Right lobe of liver (tissue), 4 donors: ENCODE data around the gene ADCY3.

Source experiments
- CTCF ChIP-seq, 4 donors: fragments of 200-600 bp in 3 of 4; fragments of 450-650 bp in 1 of 4; IDR thresholded peaks; one replicate each; pipeline versions ENCODE4 v1.5.1 to v1.8.0; 2016 to 2022; ENCODE audit warnings: antibody characterized with exemption in 4 of 4, mild to moderate bottlenecking in 2 of 4
- POLR2A ChIP-seq: fragments of 450-650 bp; IDR thresholded peaks from one replicate; pipeline ENCODE4 v1.6.1; 2017; ENCODE audit warnings: antibody characterized with exemption, mild to moderate bottlenecking
- donor health status: DM: no; HTN: no; CAD: no.
- donor health status: DM: no; HTN: no; CAD: no.
- donor health status: DM: no; HTN: yes; CAD: no.

GRCh38 chr2:24917731-24918325, 2.2 kb downstream of the ADCY3 start:
- TF ChIP-seq CTCF (IDR thresholded peaks at IDR 0.05) (no peak), POLR2A (no peak)
